Activated T-helper 1 cell treated with anti-CD3 and anti-CD28 coated beads, Interleukin-12 subunit alpha, Interleukin-12 subunit beta, Interleukin-2, Interleukin-4 antibody, amounts not matched to agents 30 ng/mL and 10 ng/mL and 1 ng/mL, durations not matched to agents 14 hours and 24 hours and 36 hours (primary cell): ENCODE data around the gene ABCA4. TPM values are rescaled to one million over a fixed set of nuclear protein-coding genes. Genes with fewer than 3 reads are reported as not detected.

ENCODE experiments used
- DNase-seq: peaks from one replicate; pipeline ENCODE4 v3.0.0; 2021; ENCODE audit warnings: low spot score
- H3K27ac Mint-ChIP-seq: one replicate; pipeline ENCODE4 v1.8.0; 2021; ENCODE audit warnings: mild to moderate bottlenecking, mixed read lengths
- H3K27me3 Mint-ChIP-seq: one replicate; pipeline ENCODE4 v1.8.0; 2022; ENCODE audit warnings: mild to moderate bottlenecking, moderate library complexity, mixed read lengths; ENCODE audit not compliant: insufficient read depth
- H3K36me3 Mint-ChIP-seq: one replicate; pipeline ENCODE4 v1.8.0; 2021; ENCODE audit warnings: low read depth, mixed read lengths
- H3K4me1 Mint-ChIP-seq: one replicate; pipeline ENCODE4 v1.8.0; 2021; ENCODE audit warnings: low read depth, mixed read lengths
- H3K4me3 Mint-ChIP-seq: one replicate; pipeline ENCODE4 v1.8.0; 2021; ENCODE audit warnings: mild to moderate bottlenecking, moderate library complexity, mixed read lengths
- H3K9me3 Mint-ChIP-seq: one replicate; pipeline ENCODE4 v1.8.0; 2021; ENCODE audit warnings: mixed read lengths
- intact Hi-C: fragments of 100-400 bp; cut with micrococcal nuclease; formaldehyde crosslinking; loops from one replicate; pipeline ENCODE4 v1.15.1; 2024
- total RNA-seq: library from RNA; stranded (reverse); gene quantifications from 2 replicates; pipeline ENCODE4 v1.2.3, GENCODE V29; 2022

Gene ABCA4
- total RNA-seq, 1 donor from 2014 or later, result not detected

DNA sequence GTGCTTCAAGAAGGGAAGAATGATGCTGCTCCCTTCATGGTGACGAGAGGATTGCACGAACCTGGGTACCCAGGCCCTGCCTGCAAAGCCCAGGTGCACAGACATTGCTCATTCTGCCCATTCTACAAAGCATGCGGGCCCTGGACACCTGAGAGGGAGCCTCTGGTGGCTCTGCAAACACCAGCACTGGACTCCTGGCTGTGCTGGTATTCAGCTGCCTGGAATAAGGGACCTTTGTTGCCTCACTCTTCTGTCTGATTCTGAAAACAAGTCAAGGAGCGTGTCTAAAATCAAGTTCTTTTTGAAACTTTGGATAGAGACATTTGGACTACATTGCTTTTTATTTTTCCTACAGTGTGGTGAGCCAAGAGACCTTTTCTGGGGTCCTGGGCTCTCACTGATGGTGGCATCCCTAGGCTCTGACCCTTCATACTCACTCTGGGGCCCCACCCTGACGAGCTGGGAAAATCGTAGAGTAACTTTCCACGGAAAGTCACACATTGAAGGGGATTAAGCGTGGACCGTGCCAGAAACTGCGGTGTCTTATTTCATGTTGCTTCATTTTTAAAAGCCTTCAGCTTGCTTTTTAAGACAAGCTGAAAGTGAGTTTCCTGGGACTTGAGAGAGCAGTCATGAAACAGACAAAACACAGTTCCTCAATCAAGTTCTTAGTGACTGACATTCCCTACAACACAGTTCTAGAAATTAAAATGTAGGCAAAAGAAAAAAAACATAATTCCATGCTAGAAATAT is 24.0 kb downstream of the ABCA4 start:
- Mint-ChIP-seq H3K36me3 (no peaks in the 10 kb centered on the region), H3K4me1 (peaks cover 21% of the 10 kb centered on the region), H3K27me3 (peaks cover 4% of the 10 kb centered on the region), H3K4me3 (no peak overlapping the region), H3K27ac (no peak overlapping the region), H3K9me3 (no peaks in the 10 kb centered on the region)
- no peak for DNase-seq
- intact Hi-C loops, result no loop called here

GRCh38 chr1:94095744-94096469 is 25.0 kb downstream of the ABCA4 start:
- Mint-ChIP-seq H3K4me1 (peaks cover 26% of the 10 kb centered on the region), H3K27me3 (peaks cover 4% of the 10 kb centered on the region), H3K27ac (no peak overlapping the region), H3K4me3 (no peak overlapping the region), H3K9me3 (no peaks in the 10 kb centered on the region), H3K36me3 (no peaks in the 10 kb centered on the region)
- intact Hi-C loops, result no loop called here
- DNase-seq, result no peak

- intact Hi-C loops, result no loop called here
- Mint-ChIP-seq H3K27ac (no peak overlapping the region), H3K36me3 (no peaks in the 10 kb centered on the region), H3K27me3 (peaks cover 4% of the 10 kb centered on the region), H3K4me3 (no peak overlapping the region), H3K9me3 (no peaks in the 10 kb centered on the region), H3K4me1 (peaks cover 26% of the 10 kb centered on the region)
- no peak for DNase-seq
Observed at GRCh38 chr1:94095112-94095637, 25.8 kb downstream of the ABCA4 start.

DNA sequence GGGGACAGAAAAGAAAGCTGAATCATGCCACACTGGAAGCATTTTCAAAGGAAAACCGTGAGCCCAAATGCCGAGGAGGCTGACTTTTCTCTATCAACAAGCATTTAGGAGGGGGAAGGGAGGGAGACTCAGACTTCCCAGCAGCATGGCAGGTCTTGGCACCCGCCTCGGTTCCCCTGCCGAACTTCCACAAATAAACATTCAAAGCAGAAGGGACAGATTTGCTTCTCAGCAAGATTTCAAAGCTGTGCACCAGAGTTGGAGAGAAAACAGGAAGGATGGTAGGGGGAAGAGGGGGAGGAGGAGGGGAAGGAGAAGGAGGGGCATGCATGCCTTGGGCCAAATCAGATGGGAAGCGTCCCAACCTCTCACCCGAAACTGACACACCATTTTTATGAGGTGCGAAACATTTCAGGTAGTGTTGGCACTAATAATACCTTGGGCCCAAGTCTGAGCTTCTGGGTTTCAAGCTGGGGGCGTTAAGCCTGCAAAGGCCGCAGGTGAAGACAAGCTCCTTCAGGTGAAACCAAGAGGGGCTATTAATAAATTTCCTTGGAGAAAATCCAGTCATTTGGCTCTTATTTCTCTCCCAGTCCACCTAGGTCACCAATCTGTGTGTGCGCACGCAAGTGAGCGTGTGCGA is 26.4 kb downstream of the ABCA4 start:
- no peaks in the 10 kb centered on the region for H3K36me3 Mint-ChIP-seq
- H3K27ac Mint-ChIP-seq, result no peak overlapping the region

DNA sequence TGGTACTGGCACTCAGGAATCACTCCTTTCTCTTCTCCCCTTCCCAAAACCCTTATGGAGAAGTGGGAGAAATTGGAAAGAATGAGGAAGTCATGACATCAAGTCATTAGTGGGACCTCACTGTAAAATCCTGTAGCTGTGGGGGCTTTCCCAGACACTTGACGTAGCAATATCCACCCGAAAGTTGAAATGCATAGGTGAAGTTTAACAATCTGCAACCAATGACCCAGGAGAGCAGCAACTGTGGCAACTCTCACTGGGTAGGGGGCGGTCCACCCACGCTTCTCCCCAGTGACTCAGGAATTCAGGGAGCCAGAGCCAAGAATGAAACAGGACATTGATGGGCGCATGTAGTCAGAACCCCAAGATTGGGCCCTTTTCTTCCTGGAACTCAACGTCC is 27.0 kb downstream of the ABCA4 start:
- Mint-ChIP-seq H3K9me3 (no peaks in the 10 kb centered on the region), H3K4me3 (no peak overlapping the region), H3K27ac (no peak overlapping the region), H3K4me1 (peaks cover 26% of the 10 kb centered on the region), H3K27me3 (peaks cover 4% of the 10 kb centered on the region), H3K36me3 (no peaks in the 10 kb centered on the region)
- DNase-seq, result no peak
- intact Hi-C loops, result no loop called here

More for the DNA sequence above, 26.4 kb downstream of the ABCA4 start:
- peaks cover 26% of the 10 kb centered on the region for H3K4me1 Mint-ChIP-seq
- intact Hi-C loops, result no loop called here
- H3K27me3 Mint-ChIP-seq, result peaks cover 4% of the 10 kb centered on the region
- no peak for DNase-seq
- H3K4me3 Mint-ChIP-seq, result no peak overlapping the region
- H3K9me3 Mint-ChIP-seq, result no peaks in the 10 kb centered on the region

- Mint-ChIP-seq H3K27me3 (peaks cover 4% of the 10 kb centered on the region), H3K27ac (no peak overlapping the region), H3K4me3 (no peak overlapping the region), H3K36me3 (no peaks in the 10 kb centered on the region), H3K9me3 (no peaks in the 10 kb centered on the region), H3K4me1 (peaks cover 26% of the 10 kb centered on the region)
- intact Hi-C loops, result no loop called here
- no peak for DNase-seq
Observed at GRCh38 chr1:94093396-94093795, 27.6 kb downstream of the ABCA4 start.

DNA sequence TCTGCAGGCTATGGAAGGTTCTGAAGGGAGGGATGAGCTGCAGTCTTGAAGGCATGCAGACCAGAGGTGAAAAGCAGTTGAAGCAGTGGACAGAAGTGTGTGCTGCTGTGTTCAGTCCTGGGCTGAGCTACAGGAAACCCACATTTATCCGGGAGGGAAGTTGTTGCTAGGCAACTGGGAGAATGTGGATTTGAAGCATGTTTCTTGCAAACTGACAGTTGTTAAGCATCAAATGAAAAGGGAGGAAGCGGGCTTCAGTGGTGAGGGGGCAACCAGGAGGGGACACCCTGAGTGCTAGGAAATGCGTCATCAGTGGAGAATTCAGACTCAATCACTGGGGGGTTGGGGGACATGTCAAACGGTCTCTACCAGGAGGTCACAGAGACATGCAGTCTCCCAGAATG is 28.7 kb downstream of the ABCA4 start:
- Mint-ChIP-seq H3K27ac (peak overlapping the region; percentile 27), H3K4me3 (peak overlapping the region; percentile 19), H3K4me1 (peaks cover 26% of the 10 kb centered on the region), H3K9me3 (no peaks in the 10 kb centered on the region), H3K27me3 (peaks cover 4% of the 10 kb centered on the region), H3K36me3 (no peaks in the 10 kb centered on the region)
- DNase-seq, result no peak
- intact Hi-C loops, result no loop called here

DNA sequence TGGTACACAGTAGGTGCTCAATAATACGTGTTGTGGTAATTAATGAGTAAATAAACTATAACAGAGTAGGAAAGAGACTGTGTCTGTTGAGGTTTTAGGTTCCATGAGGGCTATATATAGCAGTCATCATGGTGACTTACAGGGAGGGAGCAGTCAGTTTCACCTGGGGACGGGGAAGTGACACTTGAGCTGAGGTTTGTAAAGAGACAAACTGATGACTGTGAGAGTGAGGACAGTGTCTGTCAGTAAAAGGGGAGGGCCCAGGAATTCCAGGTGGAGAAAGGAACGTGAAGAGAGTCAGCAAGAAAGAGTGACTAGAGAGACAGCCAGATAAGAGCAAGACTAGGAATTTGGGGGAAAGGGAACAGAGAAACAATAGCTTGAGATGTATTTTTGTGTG is 30.2 kb downstream of the ABCA4 start:
- DNase-seq, result no peak
- intact Hi-C loops, result no loop called here
- H3K27ac Mint-ChIP-seq, result no peak overlapping the region
- H3K4me1 Mint-ChIP-seq, result peaks cover 26% of the 10 kb centered on the region
- no peaks in the 10 kb centered on the region for H3K9me3 Mint-ChIP-seq
- peaks cover 5% of the 10 kb centered on the region for H3K27me3 Mint-ChIP-seq
- H3K4me3 Mint-ChIP-seq, result no peak overlapping the region
- no peaks in the 10 kb centered on the region for H3K36me3 Mint-ChIP-seq

GRCh38 chr1:94087193-94087592 is 33.8 kb downstream of the ABCA4 start:
- DNase-seq, result no peak
- intact Hi-C loops, result no loop called here
- Mint-ChIP-seq H3K9me3 (no peaks in the 10 kb centered on the region), H3K27me3 (peaks cover 7% of the 10 kb centered on the region), H3K27ac (no peak overlapping the region), H3K4me3 (no peak overlapping the region), H3K4me1 (peaks cover 8% of the 10 kb centered on the region), H3K36me3 (no peaks in the 10 kb centered on the region)

DNA sequence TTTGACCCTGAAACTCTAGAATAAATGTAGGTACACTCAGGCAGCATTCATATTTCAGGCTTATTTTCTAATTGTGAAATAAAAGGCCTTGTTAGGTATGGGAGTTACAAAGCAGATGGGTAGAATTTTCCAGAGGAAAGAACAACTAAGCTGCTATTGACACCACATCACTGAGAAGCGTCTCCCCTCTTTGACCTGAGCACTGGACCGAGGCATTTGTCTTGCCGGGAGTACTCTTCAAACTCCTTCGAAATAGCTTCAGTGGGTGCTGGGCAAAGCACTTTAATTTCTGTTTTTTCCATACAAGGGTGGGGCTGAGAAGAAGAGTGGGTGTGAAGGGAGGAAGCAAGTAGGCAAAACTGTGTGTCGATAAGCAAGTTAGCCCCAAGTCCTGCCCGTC is 36.4 kb downstream of the ABCA4 start:
- no peak for DNase-seq
- Mint-ChIP-seq H3K4me1 (no peaks in the 10 kb centered on the region), H3K4me3 (no peak overlapping the region), H3K27ac (no peak overlapping the region), H3K9me3 (no peaks in the 10 kb centered on the region), H3K27me3 (peaks cover 9% of the 10 kb centered on the region), H3K36me3 (no peaks in the 10 kb centered on the region)
- intact Hi-C loops, result no loop called here

- intact Hi-C loops, result no loop called here
- no peak overlapping the region for H3K27ac Mint-ChIP-seq
- no peaks in the 10 kb centered on the region for H3K9me3 Mint-ChIP-seq
- DNase-seq, result no peak
- H3K4me3 Mint-ChIP-seq, result no peak overlapping the region
- no peaks in the 10 kb centered on the region for H3K36me3 Mint-ChIP-seq
- H3K4me1 Mint-ChIP-seq, result no peaks in the 10 kb centered on the region
- H3K27me3 Mint-ChIP-seq, result peaks cover 9% of the 10 kb centered on the region
Observed at GRCh38 chr1:94084085-94084484, 36.9 kb downstream of the ABCA4 start.

DNA sequence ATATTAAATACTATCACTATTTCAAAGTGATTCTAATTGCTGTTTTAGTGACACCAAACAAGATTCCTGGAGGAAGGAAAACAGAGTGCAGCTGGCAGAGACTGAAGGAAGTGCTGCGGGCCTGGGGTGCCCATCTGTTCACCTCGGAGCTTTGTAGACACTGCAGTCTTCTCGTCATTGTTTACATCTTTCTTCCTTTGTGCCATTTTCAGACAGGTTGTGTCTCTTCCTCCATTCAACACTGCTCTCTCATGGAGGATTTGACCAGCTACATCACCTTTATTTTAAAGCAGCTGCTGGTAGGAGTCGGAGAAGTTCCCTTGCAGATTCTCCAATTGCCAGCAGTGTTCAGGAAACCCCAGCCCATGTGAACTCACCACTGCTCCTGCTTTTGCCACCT is 37.3 kb downstream of the ABCA4 start:
- H3K9me3 Mint-ChIP-seq, result no peaks in the 10 kb centered on the region

More for the DNA sequence above, 37.3 kb downstream of the ABCA4 start:
- DNase-seq, result no peak
- Mint-ChIP-seq H3K4me1 (no peaks in the 10 kb centered on the region), H3K27me3 (peaks cover 9% of the 10 kb centered on the region), H3K27ac (no peak overlapping the region), H3K4me3 (no peak overlapping the region), H3K36me3 (no peaks in the 10 kb centered on the region)
- intact Hi-C loops, result no loop called here
